Measurements from ENCODE around the gene VIT.

VIT gene

GRCh38 chr2:36710858-36711515 is 14.5 kb downstream of the VIT start:
- DNase-seq (ENCODE audit: insufficient read length, low spot score) (no peak), FAIRE-seq (no peak)
- no peak for TF ChIP-seq CTCF (IDR thresholded peaks at IDR 0.05; ENCODE audit: insufficient read depth, missing control alignments)

GRCh38 chr2:36711741-36712314 is 15.3 kb downstream of the VIT start:
- FAIRE-seq (no peak), DNase-seq (ENCODE audit: insufficient read length, low spot score) (no peak)
- TF ChIP-seq CTCF (IDR thresholded peaks at IDR 0.05; ENCODE audit: insufficient read depth, missing control alignments): no peak

- no peak for TF ChIP-seq CTCF (IDR thresholded peaks at IDR 0.05; ENCODE audit: insufficient read depth, missing control alignments)
- no peak for FAIRE-seq
Observed at GRCh38 chr2:36713310-36713709, 16.8 kb downstream of the VIT start.

GRCh38 chr2:36716111-36716510 is 19.6 kb downstream of the VIT start:
- no peak for TF ChIP-seq CTCF (IDR thresholded peaks at IDR 0.05; ENCODE audit: insufficient read depth, missing control alignments)
- no peak for FAIRE-seq

More at GRCh38 chr2:36713310-36713709, 16.8 kb downstream of the VIT start:
- DNase-seq (ENCODE audit: insufficient read length, low spot score): no peak

GRCh38 chr2:36717603-36718266 is 21.2 kb downstream of the VIT start:
- no peak for FAIRE-seq
- TF ChIP-seq CTCF (IDR thresholded peaks at IDR 0.05; ENCODE audit: insufficient read depth, missing control alignments): no peak
- DNase-seq (ENCODE audit: insufficient read length, low spot score): no peak

More at GRCh38 chr2:36716111-36716510, 19.6 kb downstream of the VIT start:
- DNase-seq (ENCODE audit: insufficient read length, low spot score): no peak

- no peak for FAIRE-seq
- no peak for DNase-seq (ENCODE audit: insufficient read length, low spot score)
- TF ChIP-seq CTCF (IDR thresholded peaks at IDR 0.05; ENCODE audit: insufficient read depth, missing control alignments): no peak
Observed at GRCh38 chr2:36727550-36727949, 31.0 kb downstream of the VIT start.

- no peak for FAIRE-seq
- DNase-seq (ENCODE audit: insufficient read length, low spot score): no peak
- TF ChIP-seq CTCF (IDR thresholded peaks at IDR 0.05; ENCODE audit: insufficient read depth, missing control alignments): no peak
Observed at GRCh38 chr2:36729067-36729466, 32.6 kb downstream of the VIT start.

Measured in D721Med (cell line).